Hepatocyte (in vitro differentiated cells): Measurements from ENCODE around the gene PLD1. TPM values are rescaled to one million over a fixed set of nuclear protein-coding genes. Genes with fewer than 3 reads are reported as not detected.

ENCODE experiments used
- DNase-seq: peaks from one replicate; pipeline ENCODE4 v3.0.0-alpha.2; 2016; ENCODE audit warnings: low spot score
- H2AFZ ChIP-seq: fragments of 200-600 bp; sonication (generic); 2 replicates; pipeline ENCODE4 v1.6.0; 2016; ENCODE audit warnings: antibody characterized with exemption, mild to moderate bottlenecking
- H3K27ac ChIP-seq: fragments of 200-600 bp; sonication (generic); 2 replicates; pipeline ENCODE4 v1.5.1; 2016; ENCODE audit warnings: mild to moderate bottlenecking
- H3K27me3 ChIP-seq: fragments of 200-600 bp; sonication (generic); 2 replicates; pipeline ENCODE4 v1.6.1; 2016
- H3K36me3 ChIP-seq: fragments of 200-600 bp; sonication (generic); replicated peaks from 2 replicates; pipeline ENCODE4 v1.5.1; 2016; ENCODE audit warnings: low read depth; ENCODE audit not compliant: insufficient read depth
- H3K4me1 ChIP-seq: fragments of 200-600 bp; sonication (generic); 2 replicates; pipeline ENCODE4 v1.5.1; 2016; ENCODE audit warnings: mild to moderate bottlenecking, moderate library complexity; ENCODE audit not compliant: insufficient read depth
- H3K4me2 ChIP-seq: fragments of 200-600 bp; sonication (generic); 2 replicates; pipeline ENCODE4 v1.6.0; 2016
- H3K4me3 ChIP-seq: fragments of 200-600 bp; sonication (generic); 2 replicates; pipeline ENCODE4 v1.5.1; 2016; ENCODE audit warnings: mild to moderate bottlenecking
- H3K79me2 ChIP-seq: fragments of 200-600 bp; sonication (generic); 2 replicates; pipeline ENCODE4 v1.6.0; 2017; ENCODE audit warnings: mild to moderate bottlenecking
- H3K9me2 ChIP-seq: fragments of 200-600 bp; sonication (generic); replicated peaks from 2 replicates; pipeline ENCODE4 v1.6.0; 2017; ENCODE audit warnings: mild to moderate bottlenecking; ENCODE audit not compliant: insufficient read depth
- H3K9me3 ChIP-seq: fragments of 200-600 bp; sonication (generic); 2 replicates; pipeline ENCODE4 v1.5.1; 2016; ENCODE audit warnings: low read depth, mild to moderate bottlenecking
- H4K20me1 ChIP-seq: fragments of 200-600 bp; sonication (generic); 2 replicates; pipeline ENCODE4 v1.6.0; 2016; ENCODE audit warnings: mild to moderate bottlenecking; ENCODE audit not compliant: insufficient read depth, poor library complexity, severe bottlenecking
- EZH2 ChIP-seq: fragments of 200-600 bp; sonication (generic); IDR thresholded peaks from 2 replicates; pipeline ENCODE4 v1.6.1; 2016; ENCODE audit warnings: antibody characterized with exemption, mild to moderate bottlenecking, borderline replicate concordance
- EZH2phosphoT487 ChIP-seq: fragments of 200-600 bp; sonication (generic); IDR thresholded peaks from one replicate; pipeline ENCODE4 v1.6.1; 2018; ENCODE audit warnings: antibody characterized with exemption, mild to moderate bottlenecking, low read depth, moderate library complexity; ENCODE audit not compliant: unreplicated experiment, severe bottlenecking
- WGBS: methylation state at CpG from one replicate; pipeline ENCODE4 v1.1.6; 2016; ENCODE audit warnings: low lambda C conversion rate; ENCODE audit errors: missing lambda C conversion rate; 5-methylcytosine and 5-hydroxymethylcytosine counted together
- polyA plus RNA-seq: library from polyadenylated mRNA; unstranded; fragments of >200 nt; fragmentation: Nextera tagmentation; extraction: Ambion mirVana; gene quantifications from 2 replicates; pipeline ENCODE4 v1.2.1, GENCODE V29; 2016
- total RNA-seq: library from RNA; depleted of rRNA; stranded (reverse); fragments of >200 nt; gene quantifications from 2 replicates; pipeline ENCODE4 v1.2.3, GENCODE V29; 2014
- TF ChIP-seq, protein P1 (sequence below): fragments of 200-600 bp; sonication (generic); IDR thresholded peaks from 2 replicates; pipeline ENCODE4 v1.5.1; 2016; ENCODE audit warnings: antibody characterized with exemption, mild to moderate bottlenecking; ENCODE audit not compliant: poor library complexity

Gene PLD1
- total and polyA plus RNA-seq, 2 experiments from 2014 or later = 29.4 to 71.1 TPM

DNA sequence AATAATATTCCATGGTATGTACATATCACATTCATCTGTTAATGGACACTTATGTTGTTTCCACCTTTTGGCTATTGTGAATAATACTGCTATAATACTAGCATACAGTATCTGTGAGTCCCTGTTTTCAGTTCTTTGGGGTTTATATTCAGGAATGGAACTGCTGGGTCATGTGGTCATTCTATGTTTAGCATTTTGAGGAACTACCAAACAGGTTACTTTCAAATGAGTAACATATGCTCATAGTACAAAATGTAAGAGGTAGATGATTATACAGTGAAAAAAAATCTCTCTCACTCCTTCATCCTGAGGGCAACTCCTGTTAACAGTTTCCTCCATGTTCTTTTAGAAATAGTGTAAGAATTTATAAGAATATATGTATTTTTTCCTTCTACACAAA, 162.2 kb downstream of the PLD1 start:
- Histone ChIP-seq H3K9me3 (no peaks in the 10 kb centered on the region), H3K27me3 (no peaks in the 10 kb centered on the region), H3K79me2 (no peaks in the 10 kb centered on the region), H4K20me1 (no peaks in the 10 kb centered on the region), H3K4me1 (no peaks in the 10 kb centered on the region), H3K4me3 (no peak overlapping the region), H2AFZ (no peak overlapping the region), H3K9me2 (no peaks in the 10 kb centered on the region), H3K36me3 (no peaks in the 10 kb centered on the region), H3K4me2 (no peak overlapping the region), H3K27ac (no peak overlapping the region)
- DNase-seq = no peak
- TF ChIP-seq EZH2phosphoT487 = no peak

DNA sequence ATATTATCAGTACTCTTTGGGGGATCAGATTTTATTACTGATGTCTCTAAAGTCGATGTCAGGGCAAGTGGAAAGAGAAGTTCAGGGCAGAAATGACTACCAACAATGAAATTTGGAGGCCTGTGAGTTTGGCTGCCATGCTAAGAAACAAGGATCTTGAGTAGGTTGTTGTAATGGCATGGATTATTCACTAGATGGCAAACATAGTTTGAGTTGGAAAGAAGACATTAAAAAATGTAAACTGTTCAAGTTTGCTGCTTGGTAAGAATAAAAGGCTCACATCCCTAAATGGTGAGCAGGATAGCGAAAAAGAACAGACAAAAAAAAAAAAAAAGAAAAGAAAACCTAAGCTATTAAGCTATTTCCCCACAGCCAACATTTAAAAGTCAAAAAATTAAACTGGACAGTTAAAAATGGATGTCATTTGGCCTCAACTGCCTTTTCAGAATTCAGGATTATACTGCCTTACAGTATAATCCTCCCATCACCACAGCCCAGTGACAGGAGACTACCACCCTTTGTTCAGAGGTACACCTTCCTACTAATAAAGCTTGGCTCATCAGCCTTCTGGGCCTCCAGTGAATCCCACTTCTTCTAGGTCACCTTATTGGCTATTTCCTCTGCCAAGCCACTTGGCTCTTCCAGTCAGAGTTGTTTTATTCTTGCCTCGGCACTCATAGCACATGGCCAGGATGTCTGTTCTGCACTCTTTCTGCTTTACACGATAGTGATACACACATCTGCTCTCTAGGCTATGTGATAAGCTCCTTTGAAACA, 163.7 kb downstream of the PLD1 start:
- H4K20me1 ChIP-seq = no peaks in the 10 kb centered on the region
- H3K9me2 ChIP-seq = no peaks in the 10 kb centered on the region
- H3K4me1 ChIP-seq = no peaks in the 10 kb centered on the region
- 58% methylated on average over 4 of the region's 4 CpGs for WGBS
- no peak overlapping the region for H3K4me3 ChIP-seq
- peak; percentile 45 for DNase-seq
- TF ChIP-seq EZH2 = no peak
- TF ChIP-seq EZH2phosphoT487 = no peak
- TF ChIP-seq, protein P1, sequence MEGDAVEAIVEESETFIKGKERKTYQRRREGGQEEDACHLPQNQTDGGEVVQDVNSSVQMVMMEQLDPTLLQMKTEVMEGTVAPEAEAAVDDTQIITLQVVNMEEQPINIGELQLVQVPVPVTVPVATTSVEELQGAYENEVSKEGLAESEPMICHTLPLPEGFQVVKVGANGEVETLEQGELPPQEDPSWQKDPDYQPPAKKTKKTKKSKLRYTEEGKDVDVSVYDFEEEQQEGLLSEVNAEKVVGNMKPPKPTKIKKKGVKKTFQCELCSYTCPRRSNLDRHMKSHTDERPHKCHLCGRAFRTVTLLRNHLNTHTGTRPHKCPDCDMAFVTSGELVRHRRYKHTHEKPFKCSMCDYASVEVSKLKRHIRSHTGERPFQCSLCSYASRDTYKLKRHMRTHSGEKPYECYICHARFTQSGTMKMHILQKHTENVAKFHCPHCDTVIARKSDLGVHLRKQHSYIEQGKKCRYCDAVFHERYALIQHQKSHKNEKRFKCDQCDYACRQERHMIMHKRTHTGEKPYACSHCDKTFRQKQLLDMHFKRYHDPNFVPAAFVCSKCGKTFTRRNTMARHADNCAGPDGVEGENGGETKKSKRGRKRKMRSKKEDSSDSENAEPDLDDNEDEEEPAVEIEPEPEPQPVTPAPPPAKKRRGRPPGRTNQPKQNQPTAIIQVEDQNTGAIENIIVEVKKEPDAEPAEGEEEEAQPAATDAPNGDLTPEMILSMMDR = peak; percentile 65
- no peak overlapping the region for H2AFZ ChIP-seq
- H3K9me3 ChIP-seq = no peaks in the 10 kb centered on the region
- no peak overlapping the region for H3K4me2 ChIP-seq
- H3K79me2 ChIP-seq = no peaks in the 10 kb centered on the region
- no peaks in the 10 kb centered on the region for H3K36me3 ChIP-seq
- no peaks in the 10 kb centered on the region for H3K27me3 ChIP-seq
- H3K27ac ChIP-seq = no peak overlapping the region

DNA sequence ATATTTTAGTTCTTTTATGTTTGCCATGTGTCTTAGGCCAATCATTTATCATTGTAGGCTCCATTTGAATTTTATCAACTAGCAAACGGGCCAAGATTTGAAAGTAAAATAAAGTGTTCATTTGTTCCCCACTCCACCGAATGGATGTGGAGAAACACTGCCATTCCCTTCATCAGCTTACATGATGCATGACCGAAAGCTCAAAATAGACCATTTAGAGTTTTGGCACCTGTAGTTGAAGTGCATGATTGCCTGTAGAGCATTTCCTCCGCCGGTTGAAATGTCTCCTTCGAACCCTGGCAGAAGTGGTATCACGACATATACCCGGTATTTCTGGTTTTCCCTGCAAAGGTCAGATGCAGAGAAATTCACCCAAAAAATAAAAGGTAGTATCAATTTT, 165.6 kb downstream of the PLD1 start:
- Histone ChIP-seq H3K4me3 (no peak overlapping the region), H3K79me2 (no peaks in the 10 kb centered on the region), H3K9me3 (no peaks in the 10 kb centered on the region), H4K20me1 (no peaks in the 10 kb centered on the region), H3K4me2 (no peak overlapping the region), H3K4me1 (no peaks in the 10 kb centered on the region), H3K27ac (no peak overlapping the region), H3K27me3 (no peaks in the 10 kb centered on the region), H3K9me2 (no peaks in the 10 kb centered on the region), H2AFZ (no peak overlapping the region), H3K36me3 (no peaks in the 10 kb centered on the region)
- TF ChIP-seq, protein P1 = no peak
- TF ChIP-seq EZH2phosphoT487 = no peak
- TF ChIP-seq EZH2 = no peak
- DNase-seq = no peak
- 96% methylated on average over 8 of the region's 8 CpGs for WGBS

DNA sequence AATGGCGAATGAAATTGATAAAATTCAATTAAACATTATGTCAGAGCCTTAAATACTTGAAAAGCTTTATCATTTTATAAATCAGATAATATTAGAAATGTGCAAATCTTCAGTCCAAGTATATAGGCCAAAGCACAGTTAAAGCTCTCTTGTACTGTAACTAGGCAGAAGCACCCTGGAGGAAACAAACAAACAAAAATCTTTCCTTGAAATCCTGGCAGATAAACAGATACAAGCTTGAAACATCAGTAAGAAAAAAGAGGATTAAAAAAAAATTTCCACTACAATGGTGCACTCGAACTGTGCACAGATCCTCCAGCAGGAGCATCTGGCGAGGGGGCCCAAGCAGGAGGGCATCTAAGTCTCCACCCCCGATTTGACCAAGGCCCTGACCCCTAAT, 166.6 kb downstream of the PLD1 start:
- Histone ChIP-seq H3K27ac (no peak overlapping the region), H3K36me3 (no peaks in the 10 kb centered on the region), H3K4me1 (no peaks in the 10 kb centered on the region), H3K4me3 (no peak overlapping the region), H3K9me3 (no peaks in the 10 kb centered on the region), H3K27me3 (no peaks in the 10 kb centered on the region), H2AFZ (no peak overlapping the region), H3K4me2 (no peak overlapping the region), H4K20me1 (no peaks in the 10 kb centered on the region), H3K79me2 (no peaks in the 10 kb centered on the region), H3K9me2 (no peaks in the 10 kb centered on the region)
- no peak for DNase-seq
- 81% methylated on average over 4 of the region's 4 CpGs for WGBS
- no peak for TF ChIP-seq EZH2
- TF ChIP-seq EZH2phosphoT487 = no peak
- TF ChIP-seq, protein P1 = no peak
